Nucleus accumbens (tissue), 56 donors: ENCODE data around the gene AGPS.

Experiments
- DNase-seq, 56 donors: peaks; one replicate each; lab custom pipeline; 2025; lab: John Stamatoyannopoulos, UW

The AGPS gene

DNA sequence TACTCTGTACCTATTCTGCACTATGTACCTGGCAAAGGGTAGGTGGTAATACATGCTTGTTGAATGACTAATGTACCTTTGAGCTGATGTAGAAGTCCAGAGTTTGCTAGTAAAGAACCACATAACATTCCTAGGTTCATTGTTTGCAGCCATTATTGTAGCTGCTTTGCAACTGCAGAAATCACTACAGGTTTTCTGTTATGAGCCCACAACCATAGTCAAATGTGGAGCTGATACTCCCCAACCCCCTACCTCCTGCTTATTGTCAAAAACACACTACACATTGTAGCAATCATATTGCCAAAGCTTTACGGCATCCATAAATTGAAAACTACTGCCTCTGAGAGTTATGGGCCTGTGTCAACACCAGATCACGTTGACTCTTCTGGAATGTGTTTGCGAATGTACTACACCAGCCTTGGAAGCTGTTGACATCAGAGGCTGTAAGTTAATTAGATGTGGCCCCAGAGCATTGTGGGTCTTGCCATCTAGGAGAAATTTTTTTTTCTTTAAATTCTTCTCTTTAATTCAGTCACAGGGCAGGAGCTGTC lies 187.0 kb downstream of the AGPS start:
- DNase-seq, result no peak

DNA sequence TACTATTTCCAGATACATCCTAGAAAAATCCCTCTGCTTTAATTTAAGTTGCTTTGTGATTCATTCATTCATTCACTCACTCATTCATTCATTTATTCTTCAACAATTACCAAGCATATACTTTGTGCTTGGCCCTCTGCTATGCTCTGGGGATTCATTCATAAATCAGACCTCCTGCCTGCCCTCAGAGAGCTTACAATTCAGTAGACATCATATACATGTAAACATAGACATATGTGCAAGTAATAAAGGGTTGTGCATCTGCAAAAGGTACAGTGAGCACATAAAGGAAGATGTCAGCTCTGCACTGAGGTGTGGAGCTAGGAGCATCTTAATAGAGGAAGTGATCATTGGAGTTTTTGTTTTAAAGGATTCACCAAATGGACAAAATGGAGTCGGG lies 189.4 kb downstream of the AGPS start:
- no peak for DNase-seq

DNA sequence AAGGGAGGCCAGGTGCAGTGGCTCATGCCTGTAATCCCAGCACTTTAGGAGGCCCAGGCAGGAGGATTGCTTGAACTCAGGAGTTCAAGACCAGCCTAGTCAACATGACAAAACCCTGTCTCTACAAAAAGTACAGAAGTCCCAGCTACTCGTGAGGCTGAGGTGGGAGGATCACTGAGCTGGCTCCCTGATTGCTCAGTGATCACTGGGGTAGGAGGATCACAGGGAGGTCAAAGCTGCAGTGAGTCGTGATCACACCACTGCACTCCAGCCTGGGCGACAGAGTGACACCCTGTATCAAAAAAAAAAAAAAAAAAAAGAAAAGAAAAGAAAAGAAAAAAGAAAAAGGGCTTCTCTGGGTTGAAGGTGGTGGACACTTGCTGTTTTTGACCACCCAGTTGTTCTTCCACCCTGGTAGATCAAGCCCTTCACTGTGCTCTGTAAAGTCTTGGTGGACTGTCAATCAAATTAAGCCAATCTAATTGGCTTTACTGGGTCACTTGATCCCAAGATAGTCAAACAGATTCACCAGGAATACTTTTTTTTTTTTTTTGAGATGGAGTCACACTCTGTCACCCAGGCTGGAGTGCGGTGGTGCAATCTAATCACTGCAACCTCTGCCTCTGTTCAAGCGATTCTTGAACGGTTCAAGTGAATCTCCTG lies 191.6 kb downstream of the AGPS start:
- no peak for DNase-seq

DNA sequence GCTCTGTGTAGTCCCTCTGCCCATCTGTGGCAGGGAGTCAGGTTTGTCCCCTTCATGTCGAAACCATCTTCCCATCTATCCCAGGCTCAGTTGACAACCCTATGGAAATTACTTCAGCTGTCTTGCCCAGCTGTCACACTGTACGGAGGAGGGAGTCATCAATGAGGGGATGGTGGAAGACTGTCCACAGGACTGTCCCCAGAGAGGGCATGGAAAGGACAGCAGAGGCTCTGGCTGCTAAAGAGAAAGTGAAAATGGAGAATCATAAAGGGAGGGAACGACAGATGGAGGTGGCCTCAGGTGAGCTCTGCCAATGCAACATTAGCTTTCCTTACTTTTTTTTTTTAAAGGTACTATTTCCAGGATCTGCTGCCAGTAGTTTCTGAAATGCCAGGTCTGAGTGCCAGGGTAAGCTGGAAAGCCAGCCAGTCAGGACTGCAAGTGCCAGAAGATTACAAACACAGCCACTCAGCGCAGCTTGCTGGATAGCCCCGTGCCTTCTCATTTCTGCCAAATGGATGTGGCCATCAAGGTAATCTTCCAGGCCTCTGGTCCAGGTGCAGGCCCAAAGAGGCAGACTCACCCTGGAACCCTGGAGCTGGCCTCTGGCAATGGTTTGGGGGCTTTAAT lies 192.8 kb downstream of the AGPS start:
- no peak for DNase-seq

DNA sequence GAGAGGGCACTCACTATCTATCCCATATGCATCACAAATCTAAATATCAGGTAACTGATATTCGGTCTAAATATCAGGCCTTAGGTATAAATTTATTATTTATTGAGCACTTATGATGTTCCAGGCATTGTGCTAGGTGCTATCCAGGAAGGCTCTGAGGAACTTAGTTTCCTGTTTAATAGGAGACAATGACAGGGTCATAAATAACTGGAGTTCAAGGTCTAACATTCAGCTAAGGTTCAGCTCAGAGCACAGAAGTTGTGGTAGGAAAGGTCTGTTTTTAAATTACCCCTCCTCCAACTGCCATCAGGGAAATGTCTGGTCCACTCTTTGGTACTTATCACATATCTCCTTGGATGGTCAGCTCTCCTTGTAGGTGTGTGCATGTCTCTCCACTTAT lies 193.6 kb downstream of the AGPS start:
- no peak for DNase-seq

DNA sequence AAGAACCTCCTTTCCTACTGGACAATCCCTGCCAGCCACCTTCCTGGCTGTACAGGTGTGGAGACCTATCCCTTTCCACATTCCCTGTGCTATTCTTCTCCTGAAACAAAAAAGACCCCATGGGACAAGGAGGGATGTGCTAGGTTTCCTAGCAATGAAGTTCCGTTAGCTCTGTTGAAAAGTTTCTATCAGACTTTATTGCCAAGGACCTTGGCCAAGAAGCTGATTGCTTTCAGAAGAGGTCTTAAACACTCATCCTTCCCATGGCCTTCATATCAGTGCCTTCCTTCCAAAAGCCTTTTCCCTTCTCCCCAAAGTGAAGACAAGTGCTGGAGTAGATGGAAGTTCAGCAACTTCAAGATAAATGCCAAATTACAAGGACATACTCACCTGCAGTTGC lies 194.8 kb downstream of the AGPS start:
- DNase-seq, result no peak

DNA sequence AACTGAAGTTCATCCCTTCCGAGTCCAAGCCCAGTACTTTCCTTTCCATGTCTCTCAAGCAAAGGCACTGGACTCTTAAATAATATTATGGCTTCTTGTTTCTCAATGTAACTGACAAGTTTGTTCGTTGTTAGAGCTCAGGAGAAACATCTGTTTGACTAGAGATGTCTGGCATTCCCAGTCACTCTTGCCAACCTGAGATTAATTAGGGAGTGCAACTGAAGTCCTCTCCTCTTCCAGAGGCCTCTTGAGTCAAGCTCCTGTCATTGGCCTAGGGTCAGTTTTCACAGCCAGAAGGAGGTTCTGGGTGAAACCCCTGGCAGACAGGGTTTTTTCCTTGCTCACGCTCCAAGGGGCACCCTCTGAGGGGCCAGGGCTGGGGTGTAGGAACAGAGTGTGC lies 196.1 kb downstream of the AGPS start:
- no peak for DNase-seq

DNA sequence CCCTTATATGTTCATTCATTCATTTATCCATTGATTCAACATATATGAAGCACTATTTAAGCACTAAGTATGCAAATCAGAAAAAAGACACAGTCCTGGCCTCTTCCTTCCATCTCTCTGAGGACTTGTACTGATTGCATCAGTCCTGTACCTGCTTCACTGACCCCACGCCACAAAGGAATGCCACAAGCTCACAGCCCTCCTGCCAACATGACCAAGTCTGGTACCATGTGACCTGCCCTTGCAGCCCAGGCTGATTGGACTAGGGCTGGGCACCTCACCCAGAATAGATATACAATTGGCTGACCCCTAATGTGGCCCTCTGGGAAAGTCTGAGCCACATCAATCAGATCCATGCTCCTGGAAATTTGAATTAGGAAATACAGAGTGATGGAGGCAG lies 196.6 kb downstream of the AGPS start:
- DNase-seq, result no peak

DNA sequence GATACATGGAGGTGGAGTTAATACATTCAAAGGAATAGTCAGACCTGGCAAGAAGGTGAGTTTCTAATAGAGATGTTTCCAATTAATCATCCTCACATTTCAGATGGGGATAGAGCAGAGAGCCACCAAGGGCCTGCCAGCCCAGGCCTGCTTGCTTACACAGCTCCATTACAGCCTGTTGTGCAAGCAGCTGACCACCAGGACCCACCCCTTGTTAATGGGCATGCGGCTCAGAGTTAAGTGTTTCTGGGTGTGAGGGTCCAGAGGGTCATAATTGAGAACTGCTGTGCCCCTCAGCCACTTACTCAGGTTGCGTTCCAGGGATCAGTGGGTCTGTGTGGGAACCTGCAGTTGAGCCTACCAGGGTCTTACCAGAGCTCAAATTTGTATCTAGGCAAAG lies 199.8 kb downstream of the AGPS start:
- no peak for DNase-seq

DNA sequence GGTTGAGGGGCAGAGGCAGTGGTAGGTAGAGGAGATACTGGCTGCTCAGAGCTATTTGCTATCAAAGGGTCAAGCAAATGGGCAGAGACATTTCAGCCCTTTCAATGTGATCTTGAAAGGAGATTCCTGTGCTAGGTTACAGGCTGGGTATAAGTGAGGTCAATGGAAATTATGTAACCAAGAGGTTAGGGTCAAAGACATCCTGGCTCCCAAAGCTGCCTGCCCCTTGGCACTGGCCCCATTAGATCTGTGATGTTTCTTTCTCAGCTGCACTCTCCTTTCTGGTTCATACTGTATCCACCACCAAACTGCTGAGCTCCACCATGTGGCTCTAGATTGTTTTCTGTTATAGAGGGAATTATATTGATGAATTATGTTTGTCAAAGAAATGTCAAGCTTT lies 200.4 kb downstream of the AGPS start:
- DNase-seq, result no peak

DNA sequence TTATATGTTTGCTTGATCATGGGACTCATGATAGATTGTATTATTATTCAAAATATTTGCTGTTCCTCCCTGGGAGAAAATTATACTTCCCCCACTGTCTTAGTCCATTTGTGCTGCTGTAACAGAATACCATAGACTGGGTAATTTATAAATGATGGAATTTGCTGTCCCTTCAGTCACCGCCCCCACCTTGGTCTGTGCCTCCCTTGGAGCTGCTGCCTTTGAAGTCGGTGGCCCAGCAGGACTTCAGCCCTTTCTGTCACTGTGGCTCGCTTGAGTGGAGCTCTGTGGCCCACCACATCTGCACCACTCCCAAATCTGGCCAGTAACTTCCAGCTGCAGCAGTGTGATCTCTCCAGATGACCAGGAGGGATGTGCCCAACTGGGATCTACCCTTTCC lies 200.8 kb downstream of the AGPS start:
- no peak for DNase-seq
